Suprapubic skin (tissue), 4 donors: ENCODE data around the gene RGS12.

Experiments
- CTCF ChIP-seq, 2 donors: fragments of 200-600 bp in 1 of 2; fragments of 450-650 bp in 1 of 2; sonication (generic) in 1 of 2; IDR thresholded peaks; one replicate each; pipeline ENCODE4 v1.5.1; 2016 to 2019; ENCODE audit warnings: antibody characterized with exemption in 2 of 2, mild to moderate bottlenecking in 1 of 2, moderate library complexity in 1 of 2
- POLR2A ChIP-seq, 2 donors: fragments of 450-650 bp; IDR thresholded peaks; one replicate each; pipeline ENCODE4 v1.6.1; 2017; ENCODE audit warnings: antibody characterized with exemption in 2 of 2, mild to moderate bottlenecking in 2 of 2, moderate library complexity in 2 of 2
- POLR2AphosphoS5 ChIP-seq, 3 donors: sonication (generic); formaldehyde crosslinking; IDR thresholded peaks; one replicate each; pipeline ENCODE4 v1.6.1; 2017; ENCODE audit warnings: antibody characterized with exemption in 3 of 3

DNA sequence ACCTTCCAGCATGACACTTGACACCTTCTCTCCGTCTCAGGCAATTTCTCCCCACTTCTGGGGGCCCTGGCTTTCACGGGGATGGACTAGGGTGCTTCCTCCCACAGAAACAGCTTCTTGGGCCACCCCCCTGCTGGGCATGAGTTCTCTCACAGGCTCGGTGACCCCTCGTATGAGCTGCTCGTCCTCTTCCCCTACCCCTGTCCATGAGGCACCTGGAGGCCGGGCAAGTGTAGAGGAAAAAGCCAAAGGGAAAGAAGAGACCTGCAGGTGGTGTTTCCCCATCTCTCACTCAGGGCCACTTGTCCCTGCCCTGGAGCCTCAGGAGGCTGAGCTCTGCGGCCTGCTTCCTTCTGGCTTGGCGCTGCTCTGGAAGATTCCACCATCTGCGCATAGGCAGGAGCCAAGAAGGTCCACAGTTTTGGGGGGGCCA, 1.9 kb upstream of the RGS12 start:
- no peak for TF ChIP-seq POLR2A (IDR thresholded peaks at IDR 0.05)
- no peak for TF ChIP-seq CTCF (IDR thresholded peaks at IDR 0.05)
- TF ChIP-seq POLR2AphosphoS5 (IDR thresholded peaks at IDR 0.05) = no peak
